Measurements from ENCODE around the gene NR2C1. TPM values are rescaled to one million over a fixed set of nuclear protein-coding genes. Genes with fewer than 3 reads are reported as not detected.

Gene NR2C1
- polyA plus RNA-seq, 3 donors, result 2.2 to 24.7 (median 6.0) TPM

DNA sequence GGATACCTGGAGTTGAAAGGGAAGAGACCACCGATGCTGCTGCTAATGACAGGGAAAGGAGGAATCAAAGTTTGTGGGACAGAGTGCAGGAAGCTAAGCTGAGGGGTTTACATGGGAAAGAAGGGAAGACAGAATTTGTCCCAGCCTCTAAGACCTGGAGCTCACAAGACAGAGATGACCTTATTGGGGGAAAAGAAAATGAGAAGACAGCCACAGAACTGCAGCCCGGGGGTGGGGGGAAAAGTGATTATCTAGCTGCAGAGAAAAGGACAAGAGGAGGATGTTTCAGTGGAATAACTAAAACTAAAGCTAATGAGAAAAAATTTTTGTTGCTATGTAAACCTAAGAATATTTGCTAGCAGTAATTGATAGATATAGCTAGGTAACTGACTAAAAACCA, 100.6 kb downstream of the NR2C1 start:
- Histone ChIP-seq H4K20me1 (ENCODE audit: insufficient read depth, low read length) (peaks cover 11% of the 10 kb centered on the region), H3K27ac (ENCODE audit: low read depth in 1 of 2, low read length in 2 of 2) (no peak overlapping the region), H3K27me3 (ENCODE audit: control insufficient read depth in 2 of 2, insufficient read depth in 2 of 2, low read length in 2 of 2) (no peaks in the 10 kb centered on the region), H3K9ac (ENCODE audit: insufficient read depth, low read length, poor library complexity, severe bottlenecking) (no peak overlapping the region), H3K36me3 (replicated peaks in 1 of 2; ENCODE audit: control insufficient read depth in 1 of 2, insufficient read depth in 2 of 2, low read length in 2 of 2) (peaks cover 23 to 39% of the 10 kb centered on the region in 2 donors), H3K4me2 (replicated peaks; ENCODE audit: extremely low read depth, low read length, poor library complexity, severe bottlenecking) (no peak overlapping the region), H3K4me1 (ENCODE audit: control insufficient read depth in 1 of 2, insufficient read depth in 2 of 2, low read length in 2 of 2) (no peaks in the 10 kb centered on the region), H3K9me3 (replicated peaks in 1 of 2; ENCODE audit: control insufficient read depth in 1 of 2, insufficient read depth in 1 of 2, low read length in 2 of 2) (no peaks in the 10 kb centered on the region), H3K4me3 (replicated peaks in 1 of 3; ENCODE audit: low read depth in 2 of 3, low read length in 3 of 3) (no peak overlapping the region), H3K79me2 (ENCODE audit: insufficient read depth, low read length) (peaks cover 3% of the 10 kb centered on the region), H2AFZ (ENCODE audit: insufficient read depth, low read depth, low read length, poor library complexity, severe bottlenecking) (no peak overlapping the region)
- Mint-ChIP-seq H3K27me3 (ENCODE audit: low read depth in 3 of 3) (no peaks in the 10 kb centered on the region), H3K9me3 (no peaks in the 10 kb centered on the region), H3K4me1 (no peaks in the 10 kb centered on the region), H3K36me3 (peaks cover 28 to 37% of the 10 kb centered on the region in 2 donors), H3K4me3 (no peak overlapping the region), H3K27ac (peak overlapping the region in 1 of 7 donors; percentile 62)
- no peak for TF ChIP-seq CTCF (IDR thresholded peaks at IDR 0.05)
- intact Hi-C loops (cut with micrococcal nuclease), result no loop called here
- no peak for DNase-seq
- WGBS (ENCODE audit: insufficient coverage), result 100% methylated on average over 2 of the region's 2 CpGs

- Histone ChIP-seq H3K36me3 (replicated peaks in 1 of 2; ENCODE audit: control insufficient read depth in 1 of 2, insufficient read depth in 2 of 2, low read length in 2 of 2) (peaks cover 21 to 38% of the 10 kb centered on the region in 2 donors), H3K9ac (ENCODE audit: insufficient read depth, low read length, poor library complexity, severe bottlenecking) (no peak overlapping the region), H3K4me2 (replicated peaks; ENCODE audit: extremely low read depth, low read length, poor library complexity, severe bottlenecking) (no peak overlapping the region), H3K27ac (ENCODE audit: low read depth in 1 of 2, low read length in 2 of 2) (no peak overlapping the region), H2AFZ (ENCODE audit: insufficient read depth, low read depth, low read length, poor library complexity, severe bottlenecking) (no peak overlapping the region), H3K4me1 (ENCODE audit: control insufficient read depth in 1 of 2, insufficient read depth in 2 of 2, low read length in 2 of 2) (no peaks in the 10 kb centered on the region), H3K4me3 (replicated peaks in 1 of 3; ENCODE audit: low read depth in 2 of 3, low read length in 3 of 3) (no peak overlapping the region), H4K20me1 (ENCODE audit: insufficient read depth, low read length) (peaks cover 11% of the 10 kb centered on the region), H3K9me3 (replicated peaks in 1 of 2; ENCODE audit: control insufficient read depth in 1 of 2, insufficient read depth in 1 of 2, low read length in 2 of 2) (no peaks in the 10 kb centered on the region), H3K79me2 (ENCODE audit: insufficient read depth, low read length) (peaks cover 3% of the 10 kb centered on the region), H3K27me3 (ENCODE audit: control insufficient read depth in 2 of 2, insufficient read depth in 2 of 2, low read length in 2 of 2) (no peaks in the 10 kb centered on the region)
- Mint-ChIP-seq H3K9me3 (no peaks in the 10 kb centered on the region), H3K36me3 (peaks cover 26 to 36% of the 10 kb centered on the region in 2 donors), H3K27ac (no peak overlapping the region), H3K4me1 (no peaks in the 10 kb centered on the region), H3K27me3 (ENCODE audit: low read depth in 3 of 3) (peaks cover 0 to 2% (median 0%) of the 10 kb centered on the region in 3 donors), H3K4me3 (no peak overlapping the region)
- TF ChIP-seq CTCF (IDR thresholded peaks at IDR 0.05), result no peak
- intact Hi-C loops (cut with micrococcal nuclease), result no loop called here
- no peak for DNase-seq
- WGBS (ENCODE audit: insufficient coverage), result 100% methylated on average over 1 of the region's 2 CpGs
Observed at GRCh38 chr12:94971923-94972322, 101.5 kb downstream of the NR2C1 start.

Measured in CD14-positive monocyte (primary cell).